OCI-LY7 (cell line): ENCODE data around the gene UBL4A.

Experiments
- EZH2phosphoT487 ChIP-seq: fragments of 200-600 bp; sonication (generic); IDR thresholded peaks from 2 replicates; pipeline ENCODE4 v1.6.1; 2018; ENCODE audit warnings: low read depth, borderline replicate concordance, mild to moderate bottlenecking, mixed run types, antibody characterized with exemption, low read length, moderate library complexity, mixed read lengths
- TF ChIP-seq, protein P1 (sequence below): fragments of 200-600 bp; sonication (generic); conservative IDR thresholded peaks from 2 replicates; pipeline ENCODE4 v1.5.1; 2014; ENCODE audit warnings: mild to moderate bottlenecking, antibody characterized with exemption, low read length, moderate library complexity, mixed read lengths

DNA sequence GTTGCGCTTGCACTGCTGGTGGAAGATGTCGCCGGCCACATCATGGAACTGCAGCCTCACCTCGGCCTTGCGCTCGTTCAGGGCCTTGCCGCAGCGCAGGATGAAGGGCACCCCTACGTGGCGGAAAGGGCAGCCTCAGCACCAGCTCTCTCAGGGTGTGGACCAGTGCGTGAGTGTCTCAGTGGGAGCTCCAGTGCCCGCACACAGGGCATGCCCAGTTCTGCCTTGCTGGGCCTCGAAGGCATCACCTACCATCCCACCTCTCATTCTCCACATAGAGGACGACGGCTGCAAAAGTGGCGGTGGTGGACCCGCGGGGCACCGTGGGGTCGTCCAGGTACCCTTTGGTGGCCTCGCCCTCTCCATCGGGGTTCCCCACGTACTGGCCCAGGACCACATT lies 46.3 kb upstream of the UBL4A start:
- TF ChIP-seq, protein P1, sequence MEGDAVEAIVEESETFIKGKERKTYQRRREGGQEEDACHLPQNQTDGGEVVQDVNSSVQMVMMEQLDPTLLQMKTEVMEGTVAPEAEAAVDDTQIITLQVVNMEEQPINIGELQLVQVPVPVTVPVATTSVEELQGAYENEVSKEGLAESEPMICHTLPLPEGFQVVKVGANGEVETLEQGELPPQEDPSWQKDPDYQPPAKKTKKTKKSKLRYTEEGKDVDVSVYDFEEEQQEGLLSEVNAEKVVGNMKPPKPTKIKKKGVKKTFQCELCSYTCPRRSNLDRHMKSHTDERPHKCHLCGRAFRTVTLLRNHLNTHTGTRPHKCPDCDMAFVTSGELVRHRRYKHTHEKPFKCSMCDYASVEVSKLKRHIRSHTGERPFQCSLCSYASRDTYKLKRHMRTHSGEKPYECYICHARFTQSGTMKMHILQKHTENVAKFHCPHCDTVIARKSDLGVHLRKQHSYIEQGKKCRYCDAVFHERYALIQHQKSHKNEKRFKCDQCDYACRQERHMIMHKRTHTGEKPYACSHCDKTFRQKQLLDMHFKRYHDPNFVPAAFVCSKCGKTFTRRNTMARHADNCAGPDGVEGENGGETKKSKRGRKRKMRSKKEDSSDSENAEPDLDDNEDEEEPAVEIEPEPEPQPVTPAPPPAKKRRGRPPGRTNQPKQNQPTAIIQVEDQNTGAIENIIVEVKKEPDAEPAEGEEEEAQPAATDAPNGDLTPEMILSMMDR: no peak
- TF ChIP-seq EZH2phosphoT487: no peak
